ENCODE results near the gene WTIP. TPM values are rescaled to one million over a fixed set of nuclear protein-coding genes. Genes with fewer than 3 reads are reported as not detected.
A peak's percentile ranks its signal among the peaks of the same experiment; 100 is the strongest.

WTIP gene
- total and polyA plus RNA-seq, 2 of the 13 experiments (the other 11 are each of a cell fraction or from before 2014, with no cell fraction given) = 15.0 to 18.1 TPM

- no peak for TF ChIP-seq RXRA (CRISPR knock-in tag; IDR thresholded peaks at IDR 0.05)
- TF ChIP-seq ARID4A (CRISPR knock-in tag; IDR thresholded peaks at IDR 0.05; ENCODE audit: borderline replicate concordance) = peak; percentile 47; the same call in 1 of the 2 replicates
- TF ChIP-seq HMGXB4 (CRISPR knock-in tag; IDR thresholded peaks at IDR 0.05; ENCODE audit: borderline replicate concordance in 1 of 2, low read depth in 1 of 2) = peak; percentile 86 to 88
- no peak for TF ChIP-seq ZBTB42 (CRISPR knock-in tag; IDR thresholded peaks at IDR 0.05)
- no peak for TF ChIP-seq CERS6 (CRISPR knock-in tag; IDR thresholded peaks at IDR 0.05)
- TF ChIP-seq RELA (CRISPR knock-in tag; IDR thresholded peaks at IDR 0.05) = no peak
- TF ChIP-seq ZNF331 (CRISPR knock-in tag; IDR thresholded peaks at IDR 0.05) = peak; percentile 54; the same call in 1 of the 2 replicates
- TF ChIP-seq KDM3A (CRISPR knock-in tag; IDR thresholded peaks at IDR 0.05; ENCODE audit: low read depth) = peak; percentile 86; the same call in 1 of the 2 replicates
- TF ChIP-seq FIP1L1 (IDR thresholded peaks at IDR 0.05; ENCODE audit: borderline replicate concordance, insufficient read depth, low read depth, low read length) = no peak
- peak; percentile 48 for TF ChIP-seq ISL2 (CRISPR knock-in tag; IDR thresholded peaks at IDR 0.05)
- TF ChIP-seq ZBTB25 (CRISPR knock-in tag; IDR thresholded peaks at IDR 0.05) = 0 out of 2 replicates have a peak, but pooled peaks have one; percentile 50
- peak; percentile 39; the same call in 1 of the 2 replicates for TF ChIP-seq MYC (CRISPR knock-in tag; IDR thresholded peaks at IDR 0.05; ENCODE audit: borderline replicate concordance)
- peak; percentile 89 for TF ChIP-seq KDM2A (CRISPR knock-in tag; IDR thresholded peaks at IDR 0.05; ENCODE audit: borderline replicate concordance, low read depth)
- no peak for TF ChIP-seq CREB3 (CRISPR knock-in tag; IDR thresholded peaks at IDR 0.05)
- TF ChIP-seq FOXM1 (CRISPR knock-in tag; IDR thresholded peaks at IDR 0.05) = no peak
- TF ChIP-seq ZNF678 (CRISPR knock-in tag; IDR thresholded peaks at IDR 0.05) = no peak
Observed at GRCh38 chr19:34501339-34502320, 20.1 kb downstream of the WTIP start (continued).
